HepG2 (cell line): ENCODE data around the gene PATL2. TPM values are rescaled to one million over a fixed set of nuclear protein-coding genes. Genes with fewer than 3 reads are reported as not detected.

Experiments
- BORCS8-MEF2B ChIP-seq: sonication (generic); formaldehyde crosslinking; IDR thresholded peaks from 2 replicates; pipeline ENCODE4 v1.8.0; 2022; ENCODE audit warnings: mild to moderate bottlenecking, missing genetic modification reagents
- CBX5 ChIP-seq: sonication (generic); formaldehyde crosslinking; IDR thresholded peaks from 2 replicates; pipeline ENCODE4 v1.4.0; 2020; ENCODE audit warnings: missing genetic modification reagents, borderline replicate concordance
- DNMT3B ChIP-seq: conservative IDR thresholded peaks from 2 replicates; pipeline ENCODE4 v1.6.1; 2016; ENCODE audit warnings: missing biosample characterization, control low read depth
- GATAD1 ChIP-seq: IDR thresholded peaks from 2 replicates; pipeline ENCODE4 v1.6.1; 2016; ENCODE audit warnings: missing genetic modification reagents, missing compliant biosample characterization
- HDAC2 ChIP-seq: sonication (generic); formaldehyde crosslinking; IDR thresholded peaks from 2 replicates; pipeline ENCODE4 v1.4.0; 2020; ENCODE audit warnings: missing genetic modification reagents
- HOXA7 ChIP-seq: sonication (generic); formaldehyde crosslinking; IDR thresholded peaks from 2 replicates; pipeline ENCODE4 v1.8.1; 2022; ENCODE audit warnings: mild to moderate bottlenecking, missing genetic modification reagents, moderate library complexity
- MAFG ChIP-seq: sonication (generic); formaldehyde crosslinking; IDR thresholded peaks from 2 replicates; pipeline ENCODE4 v1.5.1; 2020; ENCODE audit warnings: mild to moderate bottlenecking, missing genetic modification reagents
- MIER2 ChIP-seq: IDR thresholded peaks from 2 replicates; pipeline ENCODE4 v1.6.1; 2016; ENCODE audit warnings: missing biosample characterization, missing genetic modification reagents
- NAIF1 ChIP-seq: sonication (generic); formaldehyde crosslinking; IDR thresholded peaks from 2 replicates; pipeline ENCODE4 v1.5.0; 2020; ENCODE audit warnings: mild to moderate bottlenecking, missing genetic modification reagents, borderline replicate concordance
- PITX1 ChIP-seq: sonication (generic); formaldehyde crosslinking; IDR thresholded peaks from 2 replicates; pipeline ENCODE4 v1.5.1; 2020; ENCODE audit warnings: mild to moderate bottlenecking, missing genetic modification reagents
- SMAD3 ChIP-seq: sonication (generic); formaldehyde crosslinking; IDR thresholded peaks from 2 replicates; pipeline ENCODE4 v1.4.0; 2020; ENCODE audit warnings: missing genetic modification reagents
- SRSF9 ChIP-seq: fragments of 200-400 bp; formaldehyde crosslinking; IDR thresholded peaks from 2 replicates; pipeline ENCODE4 v1.6.1; 2018; ENCODE audit warnings: borderline replicate concordance, mild to moderate bottlenecking, low read depth, low read length; ENCODE audit not compliant: insufficient read depth, poor library complexity, severe bottlenecking
- SUZ12 ChIP-seq: fragments of 150-350 bp; IDR thresholded peaks from 2 replicates; pipeline ENCODE4 v1.6.1; 2014; ENCODE audit warnings: low read depth, low read length
- TOPORS ChIP-seq: sonication (generic); formaldehyde crosslinking; IDR thresholded peaks from 2 replicates; pipeline ENCODE4 v1.8.0; 2023; ENCODE audit warnings: mild to moderate bottlenecking, missing genetic modification reagents
- ZIK1 ChIP-seq: sonication (generic); formaldehyde crosslinking; IDR thresholded peaks from 2 replicates; pipeline ENCODE4 v1.5.0; 2020; ENCODE audit warnings: mild to moderate bottlenecking, low read depth, missing genetic modification reagents, borderline replicate concordance
- ZMYM3 ChIP-seq: sonication (generic); formaldehyde crosslinking; IDR thresholded peaks from 2 replicates; pipeline ENCODE4 v1.5.1; 2020; ENCODE audit warnings: mild to moderate bottlenecking, missing genetic modification reagents
- ZNF138 ChIP-seq: sonication (generic); formaldehyde crosslinking; IDR thresholded peaks from 2 replicates; pipeline ENCODE4 v1.5.0; 2020; ENCODE audit warnings: mild to moderate bottlenecking, low read depth, missing genetic modification reagents
- ZNF329 ChIP-seq: sonication (generic); formaldehyde crosslinking; IDR thresholded peaks from 2 replicates; pipeline ENCODE4 v1.9.0; 2021; ENCODE audit warnings: low read depth, mild to moderate bottlenecking, missing genetic modification reagents
- ZNF496 ChIP-seq: sonication (generic); formaldehyde crosslinking; IDR thresholded peaks from 2 replicates; pipeline ENCODE4 v1.8.1; 2023; ENCODE audit warnings: mild to moderate bottlenecking, moderate library complexity, missing genetic modification reagents; ENCODE audit not compliant: insufficient replicate concordance
- polyA plus RNA-seq, 8 experiments: library from polyadenylated mRNA; depleted of rRNA in 3 of 8; stranded (reverse) in 7 of 8; unstranded in 1 of 8; fragments of >200 nt; fragmentation: Illumina TruSeq in 4 of 8; extraction: Trizol in 4 of 8; gene quantifications; 2 replicates each; pipeline versions ENCODE4 v1.2.1 to v1.2.3, GENCODE V29; 2011 to 2016; ENCODE audit warnings: low read depth in 4 of 8, missing spikeins in 1 of 8, mixed read lengths in 1 of 8; ENCODE audit not compliant: insufficient read depth in 1 of 8
- total RNA-seq, 5 experiments: library from RNA; depleted of rRNA; stranded (reverse); fragments of >200 nt; fragmentation: Illumina TruSeq; extraction: Trizol; gene quantifications; 2 replicates each; pipeline ENCODE4 v1.2.3, GENCODE V29; 2016; ENCODE audit warnings: low read depth in 1 of 5
- TF ChIP-seq, protein P1 (sequence below): sonication (generic); formaldehyde crosslinking; IDR thresholded peaks from 2 replicates; pipeline ENCODE4 v1.8.0; 2022; ENCODE audit warnings: mild to moderate bottlenecking, missing genetic modification reagents
- TF ChIP-seq, protein P2 (sequence below): sonication (generic); formaldehyde crosslinking; IDR thresholded peaks from 2 replicates; pipeline ENCODE4 v1.4.0; 2020; ENCODE audit warnings: missing genetic modification reagents; ENCODE audit errors: not compliant biosample characterization
- TF ChIP-seq, protein P3 (sequence below): sonication (generic); formaldehyde crosslinking; IDR thresholded peaks from 2 replicates; pipeline ENCODE4 v1.9.0; 2021; ENCODE audit warnings: missing genetic modification reagents, mild to moderate bottlenecking, borderline replicate concordance

Gene PATL2
- total and polyA plus RNA-seq, 2 of the 13 experiments (the other 11 are each of a cell fraction or from before 2014, with no cell fraction given) = 0.15 to 0.53 TPM

DNA sequence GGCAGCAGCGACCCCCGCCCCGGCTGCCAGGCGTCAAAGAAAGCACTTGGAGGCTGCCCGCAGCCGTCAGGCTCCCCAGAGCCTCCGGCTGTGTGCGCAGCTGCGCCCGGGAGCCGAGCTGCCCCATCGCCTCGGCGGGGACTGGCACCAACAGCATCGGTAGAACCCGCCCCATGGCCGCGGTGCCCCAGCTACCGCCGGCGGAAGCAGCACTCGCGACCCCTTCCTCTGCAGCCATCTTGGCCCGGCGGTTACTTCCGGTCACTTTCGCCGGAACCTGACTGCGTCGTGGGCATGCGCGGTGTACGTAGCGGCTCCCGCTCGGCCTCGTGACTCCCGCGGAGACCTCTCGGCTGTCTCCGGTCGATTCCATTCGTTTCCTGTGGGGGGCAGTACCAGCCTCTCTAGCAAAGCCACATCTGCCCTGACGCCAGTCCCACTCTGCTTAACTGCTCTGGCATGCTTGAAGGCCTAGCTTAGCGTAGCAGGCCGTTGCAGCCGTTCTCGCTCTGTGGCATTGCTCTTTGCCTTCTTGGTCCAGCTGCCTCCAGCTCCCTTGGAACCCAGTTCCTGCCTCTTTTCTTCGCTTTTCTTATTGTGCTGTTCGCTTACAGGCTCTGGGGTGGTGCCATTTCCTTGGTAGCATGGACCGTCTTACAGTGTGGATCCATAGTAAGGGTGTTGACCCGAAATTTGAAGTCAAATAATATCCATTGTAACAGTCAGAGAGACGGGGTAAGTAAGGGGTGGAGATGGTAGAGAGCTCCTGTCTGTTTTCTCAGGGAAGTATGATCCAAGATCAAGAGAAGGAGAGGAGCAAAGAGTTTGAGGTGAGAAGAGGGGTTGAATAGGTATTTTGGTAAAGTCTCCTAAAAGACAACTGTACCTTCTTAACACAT is 47.5 kb downstream of the PATL2 start, which contains the start of gene SPG11 (continued):
- TF ChIP-seq, protein P1, sequence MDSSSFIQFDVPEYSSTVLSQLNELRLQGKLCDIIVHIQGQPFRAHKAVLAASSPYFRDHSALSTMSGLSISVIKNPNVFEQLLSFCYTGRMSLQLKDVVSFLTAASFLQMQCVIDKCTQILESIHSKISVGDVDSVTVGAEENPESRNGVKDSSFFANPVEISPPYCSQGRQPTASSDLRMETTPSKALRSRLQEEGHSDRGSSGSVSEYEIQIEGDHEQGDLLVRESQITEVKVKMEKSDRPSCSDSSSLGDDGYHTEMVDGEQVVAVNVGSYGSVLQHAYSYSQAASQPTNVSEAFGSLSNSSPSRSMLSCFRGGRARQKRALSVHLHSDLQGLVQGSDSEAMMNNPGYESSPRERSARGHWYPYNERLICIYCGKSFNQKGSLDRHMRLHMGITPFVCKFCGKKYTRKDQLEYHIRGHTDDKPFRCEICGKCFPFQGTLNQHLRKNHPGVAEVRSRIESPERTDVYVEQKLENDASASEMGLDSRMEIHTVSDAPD (CRISPR knock-in tag) = no peak
- TF ChIP-seq PITX1 (peak; percentile 69; the same call in 1 of the 2 replicates), BORCS8-MEF2B (CRISPR knock-in tag) (peak; percentile 91), NAIF1 (no peak), SUZ12 (peak; percentile 17; the same call in 1 of the 2 replicates), CBX5 (peak; percentile 87; the same call in 1 of the 2 replicates), ZNF496 (CRISPR knock-in tag) (no peak), DNMT3B (CRISPR knock-in tag) (peak; percentile 19; the same call in 1 of the 2 replicates), MIER2 (CRISPR knock-in tag) (no peak; the same call in 1 of the 2 replicates), SRSF9 (no peak), SMAD3 (CRISPR knock-in tag) (0 out of 2 replicates have a peak, but pooled peaks have one; percentile 20), HOXA7 (CRISPR knock-in tag) (no peak), ZNF329 (peak; percentile 56; the same call in 1 of the 2 replicates), GATAD1 (CRISPR knock-in tag) (peak; percentile 92), ZMYM3 (CRISPR knock-in tag) (no peak), MAFG (CRISPR knock-in tag) (no peak), HDAC2 (peak; percentile 60), TOPORS (CRISPR knock-in tag) (peak; percentile 62; the same call in 1 of the 2 replicates), ZIK1 (CRISPR knock-in tag) (peak; percentile 41; the same call in 1 of the 2 replicates), ZNF138 (0 out of 2 replicates have a peak, but pooled peaks have one; percentile 79)
- TF ChIP-seq, protein P2, sequence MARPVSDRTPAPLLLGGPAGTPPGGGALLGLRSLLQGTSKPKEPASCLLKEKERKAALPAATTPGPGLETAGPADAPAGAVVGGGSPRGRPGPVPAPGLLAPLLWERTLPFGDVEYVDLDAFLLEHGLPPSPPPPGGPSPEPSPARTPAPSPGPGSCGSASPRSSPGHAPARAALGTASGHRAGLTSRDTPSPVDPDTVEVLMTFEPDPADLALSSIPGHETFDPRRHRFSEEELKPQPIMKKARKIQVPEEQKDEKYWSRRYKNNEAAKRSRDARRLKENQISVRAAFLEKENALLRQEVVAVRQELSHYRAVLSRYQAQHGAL (CRISPR knock-in tag) = peak; percentile 96
- TF ChIP-seq, protein P3, sequence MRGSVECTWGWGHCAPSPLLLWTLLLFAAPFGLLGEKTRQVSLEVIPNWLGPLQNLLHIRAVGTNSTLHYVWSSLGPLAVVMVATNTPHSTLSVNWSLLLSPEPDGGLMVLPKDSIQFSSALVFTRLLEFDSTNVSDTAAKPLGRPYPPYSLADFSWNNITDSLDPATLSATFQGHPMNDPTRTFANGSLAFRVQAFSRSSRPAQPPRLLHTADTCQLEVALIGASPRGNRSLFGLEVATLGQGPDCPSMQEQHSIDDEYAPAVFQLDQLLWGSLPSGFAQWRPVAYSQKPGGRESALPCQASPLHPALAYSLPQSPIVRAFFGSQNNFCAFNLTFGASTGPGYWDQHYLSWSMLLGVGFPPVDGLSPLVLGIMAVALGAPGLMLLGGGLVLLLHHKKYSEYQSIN (CRISPR knock-in tag) = no peak
